HG03060 (cell line): Measurements from ENCODE around the gene CTSD.
"Not testable (repeated sequence)": the region's sequence is repeated elsewhere in the genome, so short reads cannot be mapped to it uniquely, and the experiment has no call there.

Experiments used
- ATAC-seq: cut with Tn5 transposase; IDR thresholded peaks from one replicate; pipeline ENCODE4 v1.9.1; 2021; ENCODE audit warnings: low read depth, moderate number of reproducible peaks; ENCODE audit not compliant: unreplicated experiment

Gene CTSD

DNA sequence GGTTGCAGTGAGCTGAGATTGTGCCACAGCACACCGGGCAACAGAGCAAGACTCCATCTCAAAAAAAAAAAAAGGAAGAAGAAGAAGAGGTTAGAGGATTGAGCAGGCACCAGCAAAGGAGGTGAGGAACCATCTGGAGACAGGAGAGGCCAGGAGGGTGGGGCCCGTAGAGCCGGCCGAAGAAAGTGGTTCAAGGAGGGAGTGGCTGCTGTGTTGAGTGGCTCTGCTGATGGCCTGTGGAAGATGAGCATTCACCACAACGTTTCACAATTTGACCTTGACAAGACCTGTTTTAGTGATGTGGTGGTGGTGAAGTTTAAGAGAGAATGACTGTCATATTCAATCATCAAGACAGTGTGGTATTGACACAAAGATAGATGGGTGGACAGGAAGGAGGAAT, 6.8 kb upstream of the CTSD start:
- ATAC-seq = no peak

DNA sequence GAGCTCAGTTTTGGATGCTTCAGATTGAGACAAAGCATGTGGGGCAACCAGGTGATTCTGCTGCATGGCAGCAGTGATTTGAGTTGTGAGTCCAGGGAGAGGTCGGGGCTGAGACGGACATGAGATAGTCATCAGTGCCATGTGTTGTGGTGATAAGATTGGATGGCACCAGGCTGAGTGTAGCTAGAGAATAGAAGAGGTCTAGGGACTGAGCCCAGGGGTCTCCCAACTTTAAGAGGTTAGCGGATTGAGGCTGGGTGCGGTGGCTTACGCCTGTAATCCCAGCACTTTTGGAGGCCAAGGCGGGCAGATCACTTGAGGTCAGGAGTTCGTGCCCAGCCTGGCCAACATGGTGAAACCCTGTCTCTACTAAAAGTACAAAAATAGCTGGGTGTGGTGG, 6.3 kb upstream of the CTSD start:
- ATAC-seq = no peak

DNA sequence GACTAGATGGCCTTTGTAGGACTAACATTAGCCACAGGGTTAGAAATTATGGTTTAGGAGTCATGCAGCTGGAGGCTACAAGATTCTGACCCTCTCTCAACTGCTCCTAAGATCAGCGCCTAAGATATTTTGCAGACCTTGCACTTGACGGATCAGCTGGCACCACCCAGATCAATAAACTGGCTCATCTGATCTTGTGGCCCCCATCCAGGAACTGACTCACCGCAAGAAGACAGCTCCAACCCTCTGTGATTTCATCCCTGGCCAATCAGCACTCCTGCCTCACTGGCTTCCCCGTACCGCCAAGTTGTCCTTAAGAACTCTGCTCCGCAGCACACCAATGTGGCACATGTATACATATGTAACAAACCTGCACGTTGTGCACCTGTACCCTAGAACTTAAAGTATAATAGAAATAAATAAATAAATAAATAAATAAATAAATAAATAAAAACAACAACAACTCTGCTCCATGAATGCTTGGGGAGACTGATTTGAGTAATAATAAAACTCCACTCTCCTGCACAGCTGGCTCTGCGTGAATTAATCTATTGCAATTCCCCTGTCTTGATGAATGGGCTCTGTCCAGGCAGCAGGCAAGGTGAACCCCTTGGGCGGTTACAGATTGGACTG, 5.7 kb upstream of the CTSD start:
- ATAC-seq = not testable (repeated sequence)

DNA sequence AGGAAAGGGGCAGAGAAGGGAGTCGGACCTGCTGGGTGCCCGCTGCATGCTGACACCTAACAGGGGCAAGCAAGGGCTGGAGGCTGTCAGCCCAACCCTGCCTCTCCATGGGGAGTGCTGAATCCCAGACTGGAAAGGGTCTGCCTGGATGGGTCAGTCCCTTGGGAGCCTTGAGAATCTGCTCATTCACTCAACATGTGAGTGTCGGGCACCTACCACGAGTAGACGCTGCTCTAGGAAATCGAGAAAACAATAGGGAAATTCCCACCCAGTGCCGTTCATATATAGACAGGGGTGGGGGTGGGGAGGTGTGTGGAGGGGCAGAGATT, 4.4 kb upstream of the CTSD start:
- no peak for ATAC-seq

DNA sequence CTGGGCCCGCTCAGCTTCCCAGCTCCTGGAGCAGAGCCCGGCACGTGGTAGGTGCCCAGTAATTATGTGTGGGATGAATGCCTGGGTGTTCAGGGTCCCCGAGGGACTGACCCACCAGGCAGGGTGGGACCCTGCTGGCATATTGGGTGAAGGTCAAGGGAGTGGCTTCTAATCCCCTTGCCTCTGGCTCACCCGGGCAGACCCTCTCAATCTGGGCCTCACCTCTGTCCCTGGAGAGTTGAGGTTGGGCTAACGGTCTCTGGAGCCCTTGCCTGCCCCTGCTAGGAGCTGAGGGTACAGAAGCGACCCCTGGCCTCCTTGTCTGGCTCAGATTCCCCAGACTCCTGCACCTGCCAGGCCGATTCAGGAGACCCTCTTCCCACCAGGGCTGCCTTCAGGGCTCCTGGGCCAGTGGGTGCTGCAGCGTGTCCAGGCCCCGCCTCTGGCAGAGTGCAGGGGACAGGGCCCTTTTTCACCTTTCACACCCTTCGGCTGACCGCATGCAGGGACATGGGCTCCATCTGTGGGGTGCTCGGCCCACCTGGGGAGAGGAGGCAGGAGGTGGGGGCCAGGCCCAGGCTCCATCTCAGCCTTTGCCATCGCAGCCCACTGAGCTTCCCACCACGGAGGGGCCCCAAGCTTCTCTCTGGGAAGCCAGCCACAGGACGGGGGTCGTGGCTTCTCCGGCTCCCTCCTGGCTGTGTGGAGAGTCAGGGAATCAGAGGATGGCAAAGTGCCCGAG, 3.8 kb upstream of the CTSD start:
- ATAC-seq = no peak

DNA sequence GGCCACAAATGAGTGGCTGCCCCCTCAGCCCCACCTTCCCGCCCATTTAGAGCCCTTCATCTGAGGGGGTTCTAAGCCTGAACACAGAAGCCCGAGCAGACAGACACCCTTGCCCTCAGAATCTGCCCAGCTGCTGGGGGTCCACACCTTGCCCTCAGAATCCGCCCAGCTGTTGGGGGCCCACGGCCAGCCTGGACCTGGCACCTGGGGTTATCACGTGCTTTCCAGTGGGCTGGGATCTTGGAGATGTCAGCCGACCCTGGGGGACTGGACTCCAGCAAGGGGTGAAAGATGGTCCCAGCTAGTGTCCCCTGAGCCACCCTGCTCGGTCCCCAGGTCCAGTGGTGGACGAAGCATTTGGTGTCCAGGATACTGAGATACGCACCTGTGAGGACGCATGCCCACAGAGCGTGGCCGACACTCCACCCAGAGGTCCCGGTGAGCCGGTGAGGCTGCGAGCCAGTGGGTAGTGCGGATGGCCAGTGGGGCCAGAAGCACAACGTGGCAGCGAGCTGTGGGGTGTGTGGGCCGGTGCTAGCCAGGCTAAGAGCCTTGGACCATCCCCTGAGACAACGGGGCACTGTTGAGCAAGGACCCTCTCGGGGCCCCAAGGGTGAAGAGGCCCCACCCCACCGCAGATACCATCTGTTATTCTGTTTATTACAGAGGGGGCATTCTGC, 3.1 kb upstream of the CTSD start:
- ATAC-seq = no peak

DNA sequence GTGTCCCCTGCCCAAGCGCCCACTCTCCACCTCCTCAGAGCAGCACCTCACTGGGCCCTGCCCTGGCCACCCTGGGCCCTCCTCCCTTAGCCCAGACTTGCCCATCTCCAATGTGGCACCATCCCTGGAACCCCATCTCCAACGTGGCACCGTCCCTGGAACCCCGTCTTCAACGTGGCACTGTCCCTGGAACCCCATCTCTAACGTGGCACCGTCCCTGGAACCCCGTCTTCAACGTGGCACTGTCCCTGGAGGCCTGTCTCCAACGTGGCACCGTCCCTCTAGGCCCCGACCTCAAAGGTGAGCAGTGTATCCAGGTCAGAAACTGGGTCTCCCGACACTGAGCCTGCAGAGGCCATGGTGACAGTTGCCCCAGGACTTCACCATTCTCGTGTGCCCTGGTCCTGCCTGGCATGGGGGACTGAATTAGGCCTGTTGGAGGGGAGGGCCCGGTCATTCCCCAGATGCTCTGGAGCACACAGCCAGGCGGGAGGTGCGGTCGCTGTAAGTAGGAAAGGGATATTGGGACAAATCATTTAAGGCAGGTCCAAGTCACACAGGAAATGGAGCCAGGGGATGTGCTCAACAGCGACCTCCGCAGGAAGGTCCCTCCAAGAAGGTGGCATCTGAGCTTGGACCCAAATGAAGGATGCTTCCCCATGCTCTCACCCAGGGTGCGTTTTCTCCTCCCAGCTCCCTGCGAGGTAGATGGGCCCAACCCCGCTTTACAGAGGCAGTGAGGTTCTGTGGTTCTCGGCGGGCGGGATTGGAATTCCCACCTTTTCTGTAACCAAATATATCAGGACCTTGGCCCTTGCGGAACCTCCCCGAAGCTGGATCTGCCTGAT, 2.4 kb upstream of the CTSD start:
- no peak for ATAC-seq

DNA sequence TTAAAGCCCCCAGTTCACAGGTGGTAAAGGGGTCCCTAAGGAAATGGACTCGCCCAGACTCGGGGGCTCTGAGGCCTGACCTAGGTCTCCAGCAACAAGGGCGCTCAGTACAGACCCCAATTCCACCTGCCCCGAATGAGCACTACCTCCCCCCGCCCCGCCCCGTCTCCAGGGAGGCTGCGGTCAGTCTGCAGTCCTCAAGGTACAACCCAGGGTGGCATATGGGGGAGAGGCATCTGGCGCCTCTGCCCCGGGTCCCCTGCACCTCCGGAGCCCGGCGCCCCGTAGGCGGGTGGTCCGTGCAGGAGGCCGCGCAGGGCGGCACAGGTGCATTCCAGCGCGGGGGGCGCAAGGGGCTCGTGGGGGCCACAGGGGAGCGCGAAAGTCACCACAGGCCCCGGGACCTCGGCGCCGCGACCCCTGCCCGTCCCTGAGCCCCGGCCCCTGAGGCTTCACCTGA, 361 bp downstream of the CTSD start:
- no peak for ATAC-seq

DNA sequence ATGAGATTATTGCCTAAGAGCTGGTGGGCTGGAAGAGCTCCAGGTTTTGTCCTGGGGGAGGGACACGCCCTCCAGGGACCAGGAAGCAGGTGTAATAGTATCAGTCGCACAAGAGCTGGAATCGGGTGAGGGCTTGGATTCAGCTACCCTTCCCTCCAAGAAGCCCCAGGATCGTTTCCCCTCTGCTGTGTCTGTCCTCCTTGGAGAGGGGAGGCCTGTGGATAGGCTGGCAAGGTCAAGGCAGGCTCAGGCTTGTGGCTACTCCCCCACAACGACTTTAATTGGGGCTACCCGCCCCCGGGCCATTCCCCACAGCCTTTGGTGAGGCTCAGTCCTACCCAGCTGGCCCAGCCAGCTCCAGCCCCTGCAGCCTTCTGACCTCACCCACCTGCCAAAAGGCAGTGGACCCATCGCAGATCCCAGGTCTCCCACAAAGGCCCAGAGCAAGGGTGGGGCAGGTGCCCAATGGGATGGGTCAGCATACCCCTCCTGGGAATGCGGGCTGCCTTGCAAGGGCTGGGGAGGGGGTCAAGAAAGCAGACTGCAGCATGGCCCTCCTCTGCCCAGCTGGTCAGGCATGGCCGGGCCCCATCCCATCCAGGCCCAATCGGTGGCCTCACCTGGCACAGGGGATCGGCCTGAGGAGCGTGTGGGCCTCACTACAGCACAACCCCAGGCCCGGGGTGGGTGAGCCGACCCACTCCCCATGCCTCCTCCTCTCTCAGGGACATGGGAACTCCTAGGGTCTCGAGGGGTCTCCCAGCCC, 1.0 kb downstream of the CTSD start:
- no peak for ATAC-seq

DNA sequence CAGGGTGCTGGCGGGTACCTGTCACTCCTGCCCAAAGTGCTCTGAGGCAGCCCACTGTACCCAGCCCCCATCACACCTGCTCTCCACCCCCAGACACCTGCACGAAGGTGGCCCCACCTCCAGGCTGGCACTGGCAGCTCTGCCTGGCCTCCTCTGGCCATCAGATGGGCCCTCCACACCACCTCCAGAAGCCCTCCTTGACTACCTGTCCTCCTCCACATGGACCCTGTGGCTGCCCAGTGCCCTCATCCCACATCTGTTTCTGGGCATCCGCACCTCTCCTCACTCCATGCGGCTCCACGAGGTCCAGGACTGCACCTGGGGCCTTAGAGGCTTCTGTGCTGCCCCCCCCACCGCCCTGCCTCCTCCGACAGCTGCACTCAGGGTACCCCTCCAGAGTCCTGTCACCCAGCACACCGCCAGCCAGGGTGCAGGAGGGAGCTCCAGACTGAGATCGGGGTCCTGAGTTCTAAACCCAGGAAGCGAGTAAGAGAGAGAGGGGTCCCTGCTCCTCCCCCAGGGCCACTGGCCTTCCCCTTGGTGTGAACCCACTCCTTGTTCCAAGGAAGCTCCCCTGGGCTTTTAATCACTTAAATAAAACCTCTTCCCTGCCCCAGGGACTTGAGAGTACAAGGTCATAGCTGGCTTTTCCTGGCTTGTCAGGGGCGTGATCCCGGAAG, 1.7 kb downstream of the CTSD start:
- no peak for ATAC-seq

DNA sequence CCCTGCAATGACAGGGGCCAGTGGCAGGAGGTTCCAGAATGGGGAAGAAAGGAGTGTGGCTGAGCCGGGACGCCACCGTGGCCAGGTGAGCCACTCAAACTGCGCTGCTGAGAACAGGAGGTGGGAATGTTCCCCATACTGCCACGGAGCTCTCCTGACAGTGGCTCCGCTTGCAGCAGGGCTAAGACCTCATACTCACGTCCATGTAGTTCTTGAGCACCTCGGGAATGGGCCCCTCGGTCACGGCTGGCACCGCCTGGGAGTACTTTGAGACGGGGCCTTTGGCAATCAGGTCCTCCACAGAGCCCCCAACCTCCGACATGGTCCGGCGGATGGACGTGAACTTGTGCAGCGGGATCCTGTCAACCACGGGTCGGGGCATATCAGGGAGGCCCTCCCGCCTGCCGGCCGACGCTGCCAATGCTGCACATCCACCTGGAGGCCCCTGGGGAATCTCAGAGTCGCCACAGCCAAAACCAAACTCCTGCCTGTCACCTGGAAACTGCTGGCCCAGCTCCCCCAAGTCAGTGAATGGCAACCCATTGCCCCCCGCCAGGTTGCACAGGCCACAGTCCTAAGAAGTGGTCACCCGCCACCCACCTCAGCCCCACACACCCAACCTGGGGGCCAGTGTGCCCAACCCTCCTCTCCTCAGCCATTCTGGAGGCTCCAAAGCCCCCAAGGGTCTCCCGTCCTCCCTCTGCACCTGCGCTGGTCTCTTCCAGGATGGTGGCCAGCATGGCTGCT, 2.4 kb downstream of the CTSD start:
- no peak for ATAC-seq

DNA sequence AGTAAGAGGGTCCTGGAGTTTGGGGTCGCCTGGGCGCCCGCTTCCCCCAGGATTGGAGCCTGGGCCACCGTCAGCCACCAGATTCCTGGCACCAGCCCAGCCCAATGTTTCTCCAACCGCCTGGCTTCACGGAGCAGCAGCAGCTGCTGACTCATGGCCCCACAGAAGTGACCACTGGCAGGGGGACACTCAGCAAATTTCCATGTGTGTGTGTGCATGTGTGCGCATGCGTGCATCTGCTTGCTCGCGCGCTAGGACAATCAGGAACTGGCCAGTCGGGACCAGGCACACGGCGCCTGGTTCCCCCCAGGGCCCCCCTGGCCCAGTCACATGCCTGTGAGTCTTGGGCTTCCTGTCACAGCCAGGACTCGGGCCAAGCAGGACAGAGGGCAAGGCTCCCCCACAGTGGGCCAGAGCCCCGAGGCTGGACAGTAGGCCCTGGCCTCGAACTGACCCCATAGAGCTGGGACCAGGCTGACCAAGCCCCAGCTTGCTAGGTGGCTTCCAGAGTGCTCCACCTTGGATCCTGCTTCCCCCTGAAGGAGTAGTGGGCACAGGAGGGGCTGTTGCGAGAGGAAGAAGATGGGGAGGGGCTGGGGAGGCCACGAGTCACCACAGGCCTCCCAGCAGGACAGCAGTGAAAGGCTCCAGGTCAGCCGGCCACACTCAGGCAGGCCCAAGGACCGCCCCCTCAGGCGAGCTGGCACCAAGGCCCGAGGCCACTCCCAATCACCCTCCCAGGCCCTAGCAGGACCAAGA, 3.2 kb downstream of the CTSD start:
- no peak for ATAC-seq

DNA sequence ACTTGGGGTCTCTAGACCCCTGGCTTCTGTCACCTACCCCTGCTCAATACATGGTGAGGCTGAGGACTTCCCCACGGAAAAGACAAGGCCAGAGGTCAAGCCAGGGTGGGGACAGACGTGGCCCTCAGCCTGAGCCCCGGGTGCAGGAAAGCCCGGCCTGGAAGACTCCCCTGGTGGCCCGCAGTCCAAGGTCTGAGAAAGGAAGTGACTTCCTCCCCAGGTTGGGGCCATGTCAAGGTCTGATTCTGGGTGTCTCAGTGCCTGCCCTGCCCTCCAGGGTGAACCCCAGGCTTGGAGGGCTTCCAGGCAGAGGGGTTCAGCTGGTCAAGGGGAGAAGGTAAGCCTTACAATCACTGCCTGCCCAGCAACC, 3.9 kb downstream of the CTSD start:
- no peak for ATAC-seq

DNA sequence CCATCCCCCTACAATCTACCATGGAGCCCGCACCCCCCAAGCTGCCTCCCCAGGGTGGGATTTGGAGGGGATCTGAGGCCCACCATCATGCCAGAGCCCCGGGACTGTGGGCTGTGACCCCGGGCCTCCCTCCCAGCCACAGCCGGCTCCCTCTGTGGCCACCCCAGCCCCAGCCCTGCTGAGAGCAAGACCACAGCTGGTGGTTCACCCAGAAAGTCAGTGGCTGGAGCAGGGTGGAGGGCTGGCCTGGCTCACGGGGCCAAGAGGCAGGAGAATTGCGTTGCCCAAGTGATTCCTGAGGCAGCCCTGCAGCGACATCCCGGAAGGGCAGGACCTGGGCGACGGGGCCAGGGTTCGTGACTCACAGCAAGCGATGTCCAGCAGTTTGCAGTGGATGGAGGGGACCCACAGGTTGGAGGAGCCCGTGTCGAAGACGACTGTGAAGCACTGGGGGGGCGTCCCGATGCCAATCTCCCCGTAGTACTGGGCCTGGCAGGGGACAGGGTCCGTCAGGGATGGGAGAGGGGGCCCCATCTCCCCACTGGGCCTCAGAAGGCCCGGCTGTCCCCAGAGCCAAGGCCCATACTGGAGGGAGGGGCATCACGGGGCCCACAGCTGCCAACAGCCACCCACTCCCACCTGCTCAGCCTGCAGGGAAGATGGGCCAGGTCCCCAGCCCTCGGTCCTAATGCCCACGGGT, 4.4 kb downstream of the CTSD start:
- no peak for ATAC-seq

DNA sequence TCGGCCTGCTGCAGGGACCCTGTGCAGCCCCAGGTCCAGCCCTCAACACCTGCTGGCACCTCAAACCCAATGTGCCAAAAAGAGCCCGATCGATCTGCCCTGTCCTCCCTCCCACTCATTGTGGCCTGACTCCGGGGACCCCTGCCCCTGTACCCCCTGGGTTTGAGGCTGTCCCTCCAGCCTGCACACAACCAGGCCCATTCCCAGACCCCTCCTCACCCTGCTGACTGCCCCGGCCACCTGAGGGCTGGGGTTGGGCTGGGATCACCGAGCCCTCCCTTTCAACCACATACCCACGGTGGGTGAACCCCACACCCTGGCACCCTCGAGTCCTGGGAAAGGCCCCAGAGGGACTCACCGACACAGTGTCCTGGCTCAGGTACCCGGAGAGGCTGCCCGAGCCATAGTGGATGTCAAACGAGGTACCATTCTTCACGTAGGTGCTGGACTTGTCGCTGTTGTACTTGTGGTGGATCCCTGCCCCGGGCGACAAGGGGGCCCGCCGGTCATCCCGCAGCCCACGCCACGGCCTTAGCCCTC, 5.0 kb downstream of the CTSD start:
- no peak for ATAC-seq

DNA sequence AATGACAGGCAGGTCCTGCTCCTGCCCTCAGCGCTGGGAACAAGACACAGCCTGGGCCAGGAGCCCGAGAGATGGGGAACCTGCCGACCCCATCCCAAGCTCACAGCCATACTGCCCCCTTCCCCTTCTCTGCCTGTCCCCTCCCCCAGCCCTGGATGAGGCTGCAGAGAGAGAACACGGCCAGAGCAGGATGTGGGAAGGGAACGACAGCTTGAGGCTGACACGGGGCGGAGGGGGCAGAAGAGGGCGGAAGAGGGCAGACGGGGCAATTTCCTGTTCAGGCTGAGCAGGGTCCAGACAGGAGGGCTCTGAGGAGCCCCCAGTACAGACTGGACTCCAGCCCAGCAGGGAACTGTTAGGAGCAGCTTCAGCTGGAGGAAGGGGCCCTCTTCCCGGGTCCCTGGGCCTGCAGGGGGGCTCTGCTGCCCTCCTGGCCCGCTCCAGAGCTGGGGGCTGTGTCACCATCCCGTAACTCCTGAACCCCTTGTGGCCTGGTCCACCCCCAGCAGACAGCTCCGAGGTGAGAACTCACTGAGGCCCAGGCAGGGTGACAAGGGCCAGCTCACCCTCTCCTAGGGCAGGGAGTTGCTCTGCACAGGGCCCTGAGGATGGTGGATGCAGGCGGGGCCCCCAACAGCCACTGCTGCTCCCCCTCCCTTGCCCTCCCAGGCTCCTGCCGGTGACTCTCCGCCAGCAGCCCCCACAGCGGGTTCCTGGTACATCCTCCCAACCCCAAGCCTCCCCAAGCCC, 5.7 kb downstream of the CTSD start:
- ATAC-seq = no peak
